ENCODE measurements around the gene LPGAT1.

LPGAT1 gene

GRCh38 chr1:211764701-211765100 is 65.9 kb downstream of the LPGAT1 start:
- DNase-seq (ENCODE audit: extremely low read depth in 1 of 2, low read depth in 1 of 2): no peak

- DNase-seq (ENCODE audit: extremely low read depth in 1 of 2, low read depth in 1 of 2): no peak
Measured at GRCh38 chr1:211762206-211762605, 68.4 kb downstream of the LPGAT1 start.

- no peak for DNase-seq (ENCODE audit: extremely low read depth in 1 of 2, low read depth in 1 of 2)
Measured at GRCh38 chr1:211761400-211761799, 69.2 kb downstream of the LPGAT1 start.

- DNase-seq (ENCODE audit: extremely low read depth in 1 of 2, low read depth in 1 of 2): no peak
Measured at GRCh38 chr1:211756471-211757020, 74.0 kb downstream of the LPGAT1 start.

- no peak for DNase-seq (ENCODE audit: extremely low read depth in 1 of 2, low read depth in 1 of 2)
Measured at GRCh38 chr1:211753649-211754251, 76.8 kb downstream of the LPGAT1 start.

GRCh38 chr1:211752951-211753486 is 77.5 kb downstream of the LPGAT1 start:
- no peak for DNase-seq (ENCODE audit: extremely low read depth in 1 of 2, low read depth in 1 of 2)

- DNase-seq (ENCODE audit: extremely low read depth in 1 of 2, low read depth in 1 of 2): no peak
Measured at GRCh38 chr1:211752317-211752716, 78.2 kb downstream of the LPGAT1 start.

- DNase-seq (ENCODE audit: extremely low read depth in 1 of 2, low read depth in 1 of 2): no peak
Measured at GRCh38 chr1:211751438-211751837, 79.1 kb downstream of the LPGAT1 start.

GRCh38 chr1:211750599-211750998 is 80.0 kb downstream of the LPGAT1 start:
- no peak for DNase-seq (ENCODE audit: extremely low read depth in 1 of 2, low read depth in 1 of 2)

GRCh38 chr1:211749251-211749650 is 81.3 kb downstream of the LPGAT1 start:
- no peak for DNase-seq (ENCODE audit: extremely low read depth in 1 of 2, low read depth in 1 of 2)

GRCh38 chr1:211748810-211749209 is 81.8 kb downstream of the LPGAT1 start:
- DNase-seq (ENCODE audit: extremely low read depth in 1 of 2, low read depth in 1 of 2): no peak

- DNase-seq (ENCODE audit: extremely low read depth in 1 of 2, low read depth in 1 of 2): no peak
Measured at GRCh38 chr1:211742889-211743529, 87.6 kb downstream of the LPGAT1 start.

- no peak for DNase-seq (ENCODE audit: extremely low read depth in 1 of 2, low read depth in 1 of 2)
Measured at GRCh38 chr1:211742272-211742671, 88.3 kb downstream of the LPGAT1 start.

- no peak for DNase-seq (ENCODE audit: extremely low read depth in 1 of 2, low read depth in 1 of 2)
Measured at GRCh38 chr1:211741788-211742187, 88.8 kb downstream of the LPGAT1 start.

- no peak for DNase-seq (ENCODE audit: extremely low read depth in 1 of 2, low read depth in 1 of 2)
Measured at GRCh38 chr1:211741116-211741515, 89.4 kb downstream of the LPGAT1 start.

- no peak for DNase-seq (ENCODE audit: extremely low read depth in 1 of 2, low read depth in 1 of 2)
Measured at GRCh38 chr1:211739671-211740411, 90.7 kb downstream of the LPGAT1 start.

GRCh38 chr1:211738691-211739301 is 91.8 kb downstream of the LPGAT1 start:
- DNase-seq (ENCODE audit: extremely low read depth in 1 of 2, low read depth in 1 of 2): no peak

GRCh38 chr1:211738096-211738690 is 92.4 kb downstream of the LPGAT1 start:
- no peak for DNase-seq (ENCODE audit: extremely low read depth in 1 of 2, low read depth in 1 of 2)

GRCh38 chr1:211737115-211738035 is 93.2 kb downstream of the LPGAT1 start:
- DNase-seq (ENCODE audit: extremely low read depth in 1 of 2, low read depth in 1 of 2): no peak

Measured in activated CD8-positive, alpha-beta memory T cell treated with anti-CD3 and anti-CD28 coated beads for 1 hour (primary cell).